Esophagus (tissue), 2 donors: Measurements from ENCODE around the gene IFITM5. TPM values are rescaled to one million over a fixed set of nuclear protein-coding genes. Genes with fewer than 3 reads are reported as not detected.

Source experiments
- H3K27ac ChIP-seq, 2 donors: one replicate each; pipeline ENCODE4 v1.5.1; 2013; ENCODE audit warnings: low read depth in 2 of 2, mild to moderate bottlenecking in 2 of 2, inconsistent platforms in 1 of 2, low read length in 1 of 2, moderate library complexity in 1 of 2
- H3K27me3 ChIP-seq, 2 donors: one replicate each; pipeline ENCODE4 v1.6.1; 2013; ENCODE audit warnings: low read length in 2 of 2, control low read depth in 1 of 2, mild to moderate bottlenecking in 1 of 2; ENCODE audit not compliant: insufficient read depth in 2 of 2, control insufficient read depth in 1 of 2
- H3K36me3 ChIP-seq, 2 donors: one replicate each; pipeline ENCODE4 v1.6.1; 2013; ENCODE audit warnings: low read length in 1 of 2; ENCODE audit not compliant: control insufficient read depth in 2 of 2, insufficient read depth in 2 of 2
- H3K4me1 ChIP-seq, 2 donors: one replicate each; pipeline ENCODE4 v1.6.1; 2013; ENCODE audit warnings: low read length in 1 of 2; ENCODE audit not compliant: control insufficient read depth in 2 of 2, insufficient read depth in 2 of 2
- H3K4me3 ChIP-seq, 2 donors: one replicate each; pipeline ENCODE4 v1.5.1; 2013; ENCODE audit warnings: low read length in 2 of 2, mild to moderate bottlenecking in 2 of 2, low read depth in 1 of 2, moderate library complexity in 1 of 2
- H3K9me3 ChIP-seq, 2 donors: one replicate each; pipeline ENCODE4 v1.6.1; 2013; ENCODE audit warnings: mild to moderate bottlenecking in 2 of 2, low read depth in 1 of 2, low read length in 1 of 2, moderate library complexity in 1 of 2; ENCODE audit not compliant: control insufficient read depth in 2 of 2, insufficient read depth in 1 of 2
- WGBS, 2 donors: extraction: QIAGEN DNeasy Blood & Tissue Kit; methylation state at CpG; one replicate each; pipeline ENCODE4 v1.1.7; 2013; 5-methylcytosine and 5-hydroxymethylcytosine counted together
- polyA plus RNA-seq, 2 donors: library from polyadenylated mRNA; stranded (reverse); fragments of 200-250 nt; gene quantifications; one replicate each; pipeline ENCODE4 v1.2.3, GENCODE V29; 2013
- donor health status: healthy with polysubstance abuse.
- donor health status: Bipolar disorder and iron deficiency.

The IFITM5 gene
- polyA plus RNA-seq, 2 donors = not detected

- Histone ChIP-seq H3K27me3 (no peaks in the 10 kb centered on the region), H3K9me3 (no peaks in the 10 kb centered on the region), H3K36me3 (no peaks in the 10 kb centered on the region), H3K4me3 (no peak overlapping the region), H3K27ac (peak overlapping the region in 1 of 2 donors; percentile 88), H3K4me1 (peaks cover 0 to 6% of the 10 kb centered on the region in 2 donors)
- WGBS, 2 donors = 91 to 92% methylated on average over 17 of the region's 17 CpGs
These were observed 7.5 kb upstream of the IFITM5 start for GRCh38 chr11:306645-307371.

- Histone ChIP-seq H3K4me3 (no peak overlapping the region), H3K27ac (no peak overlapping the region), H3K9me3 (no peaks in the 10 kb centered on the region), H3K36me3 (no peaks in the 10 kb centered on the region), H3K27me3 (no peaks in the 10 kb centered on the region), H3K4me1 (peaks cover 0 to 6% of the 10 kb centered on the region in 2 donors)
- 90 to 92% methylated on average over 10 of the region's 10 CpGs for WGBS, 2 donors
These were observed 6.5 kb upstream of the IFITM5 start for GRCh38 chr11:305844-306211.

- H3K9me3 ChIP-seq = no peaks in the 10 kb centered on the region
- no peak overlapping the region for H3K4me3 ChIP-seq
- no peak overlapping the region for H3K27ac ChIP-seq
- H3K4me1 ChIP-seq = peaks cover 0 to 6% of the 10 kb centered on the region in 2 donors
- H3K27me3 ChIP-seq = no peaks in the 10 kb centered on the region
- WGBS, 2 donors = 34 to 35% methylated on average over 19 of the region's 19 CpGs
- no peaks in the 10 kb centered on the region for H3K36me3 ChIP-seq
These were observed 5.9 kb upstream of the IFITM5 start for GRCh38 chr11:304915-305843.

GRCh38 chr11:304061-304506 lies 4.8 kb upstream of the IFITM5 start:
- no peaks in the 10 kb centered on the region for H3K9me3 ChIP-seq
- no peaks in the 10 kb centered on the region for H3K36me3 ChIP-seq
- WGBS, 2 donors = 85% methylated on average over 51 to 52 of the region's 52 CpGs
- H3K27me3 ChIP-seq = no peaks in the 10 kb centered on the region
- H3K27ac ChIP-seq = no peak overlapping the region
- H3K4me3 ChIP-seq = no peak overlapping the region
- peaks cover 0 to 6% of the 10 kb centered on the region in 2 donors for H3K4me1 ChIP-seq

- no peak overlapping the region for H3K4me3 ChIP-seq
- H3K9me3 ChIP-seq = no peaks in the 10 kb centered on the region
- peaks cover 0 to 2% of the 10 kb centered on the region in 2 donors for H3K4me1 ChIP-seq
- no peaks in the 10 kb centered on the region for H3K27me3 ChIP-seq
- 80 to 84% methylated on average over 12 of the region's 12 CpGs for WGBS, 2 donors
- H3K27ac ChIP-seq = no peak overlapping the region
- no peaks in the 10 kb centered on the region for H3K36me3 ChIP-seq
These were observed 4.0 kb upstream of the IFITM5 start for GRCh38 chr11:303363-303762.

- H3K27me3 ChIP-seq = no peaks in the 10 kb centered on the region
- H3K4me1 ChIP-seq = peaks cover 2 to 5% of the 10 kb centered on the region in 2 donors
- WGBS, 2 donors = 21 to 27% methylated on average over 17 to 20 of the region's 20 CpGs
- H3K9me3 ChIP-seq = no peaks in the 10 kb centered on the region
- no peaks in the 10 kb centered on the region for H3K36me3 ChIP-seq
- H3K27ac ChIP-seq = no peak overlapping the region
- no peak overlapping the region for H3K4me3 ChIP-seq
These were observed 817 bp upstream of the IFITM5 start for GRCh38 chr11:299951-300735.

GRCh38 chr11:298406-299065 lies 790 bp downstream of the IFITM5 start:
- 57 to 59% methylated on average over 15 of the region's 15 CpGs for WGBS, 2 donors

GRCh38 chr11:297586-298405 lies 1.5 kb downstream of the IFITM5 start:
- no peak overlapping the region for H3K4me3 ChIP-seq
- H3K27me3 ChIP-seq = no peaks in the 10 kb centered on the region
- no peaks in the 10 kb centered on the region for H3K9me3 ChIP-seq
- H3K36me3 ChIP-seq = peaks cover 0 to 5% of the 10 kb centered on the region in 2 donors
- H3K4me1 ChIP-seq = peaks cover 2 to 5% of the 10 kb centered on the region in 2 donors
- 41 to 43% methylated on average over 26 of the region's 26 CpGs for WGBS, 2 donors
- H3K27ac ChIP-seq = peak overlapping the region in 1 of 2 donors; percentile 2

More at GRCh38 chr11:298406-299065, 790 bp downstream of the IFITM5 start:
- Histone ChIP-seq H3K36me3 (peaks cover 0 to 5% of the 10 kb centered on the region in 2 donors), H3K4me1 (peaks cover 2 to 5% of the 10 kb centered on the region in 2 donors), H3K4me3 (no peak overlapping the region), H3K27me3 (no peaks in the 10 kb centered on the region), H3K27ac (no peak overlapping the region), H3K9me3 (no peaks in the 10 kb centered on the region)
